ENCODE measurements around the gene EYS.
A peak's percentile ranks its signal among the peaks of the same experiment; 100 is the strongest.

EYS gene

DNA sequence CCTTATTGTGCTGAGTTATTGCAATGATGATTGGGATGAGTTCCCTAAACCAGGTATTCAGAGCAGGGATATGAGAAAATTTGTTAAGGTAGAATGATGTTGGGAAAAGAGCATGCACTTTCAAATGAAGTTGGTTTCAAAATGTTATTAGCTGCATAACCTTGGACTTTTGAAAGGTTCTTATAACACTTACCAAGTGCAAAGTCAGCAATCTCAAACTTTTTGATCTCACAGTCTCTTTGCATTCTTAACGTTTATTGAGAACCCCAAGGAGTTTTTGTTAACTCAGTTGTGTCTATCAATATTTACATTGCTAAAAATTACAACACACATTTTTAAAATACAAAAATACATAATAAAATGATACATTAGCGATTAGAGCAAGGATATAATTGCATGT is 1269.0 kb downstream of the EYS start:
- Histone ChIP-seq H3K27ac (ENCODE audit: low read length, poor library complexity, severe bottlenecking) (no peak overlapping the region), H3K4me3 (ENCODE audit: insufficient read depth in 1 of 2, low read depth in 1 of 2, low read length in 2 of 2) (no peak overlapping the region), H3K27me3 (ENCODE audit: control insufficient read depth in 1 of 2, insufficient read depth in 1 of 2, low read length in 2 of 2) (no peaks in the 10 kb centered on the region), H2AK5ac (ENCODE audit: low read length, severe bottlenecking) (no peak overlapping the region), H3K14ac (ENCODE audit: low read length in 2 of 2) (no peak overlapping the region), H2BK15ac (ENCODE audit: low read depth, poor library complexity, severe bottlenecking) (no peak overlapping the region), H4K91ac (ENCODE audit: low read length) (no peak overlapping the region), H4K8ac (ENCODE audit: low read length) (no peak overlapping the region), H3K23ac (ENCODE audit: low read length in 2 of 2) (no peak overlapping the region), H3K36me3 (ENCODE audit: control insufficient read depth in 1 of 2, insufficient read depth in 2 of 2, low read depth in 1 of 2, low read length in 2 of 2) (no peaks in the 10 kb centered on the region), H3K9ac (ENCODE audit: low read length) (no peak overlapping the region), H3K9me3 (ENCODE audit: control insufficient read depth, low read length) (peaks cover 7% of the 10 kb centered on the region), H3K4me2 (ENCODE audit: low read length, poor library complexity, severe bottlenecking) (no peak overlapping the region), H3K18ac (ENCODE audit: low read depth in 1 of 2, low read length in 2 of 2) (no peak overlapping the region), H3K79me1 (replicated peaks; ENCODE audit: low read length, poor library complexity, severe bottlenecking) (no peaks in the 10 kb centered on the region), H3K4ac (ENCODE audit: low read depth in 1 of 2, low read length in 2 of 2) (no peak overlapping the region), H2AFZ (ENCODE audit: low read depth, low read length) (no peak overlapping the region), H2BK12ac (ENCODE audit: low read length in 2 of 2) (no peak overlapping the region), H2BK5ac (ENCODE audit: low read depth, low read length, poor library complexity, severe bottlenecking) (no peak overlapping the region), H3K4me1 (ENCODE audit: control insufficient read depth, insufficient read depth, low read depth, low read length) (no peaks in the 10 kb centered on the region), H2BK120ac (ENCODE audit: low read depth, low read length) (no peak overlapping the region)
- WGBS = no CpG with 5 or more reads among the region's 2 CpGs
- no peak for DNase-seq

DNA sequence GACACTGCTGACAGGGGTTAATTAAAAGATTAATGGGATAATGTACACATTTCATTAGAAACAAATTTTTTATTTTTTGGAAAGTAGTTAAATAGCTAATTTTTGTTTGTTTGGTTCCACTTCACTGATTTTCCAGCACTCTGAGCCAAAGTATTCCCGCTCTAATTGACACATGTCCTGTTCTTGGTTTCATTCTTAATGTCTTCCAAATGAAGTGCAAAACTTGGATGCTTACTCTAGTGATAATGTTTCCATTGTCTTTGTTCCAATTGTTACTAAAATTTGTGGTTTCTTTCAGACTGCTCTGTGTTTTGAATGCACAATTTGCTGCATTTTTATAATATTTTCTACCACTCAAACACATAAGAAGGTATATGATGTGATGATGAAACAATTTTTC is 1277.1 kb downstream of the EYS start:
- Histone ChIP-seq H2BK12ac (ENCODE audit: low read length in 2 of 2) (no peak overlapping the region), H3K36me3 (ENCODE audit: control insufficient read depth in 1 of 2, insufficient read depth in 2 of 2, low read depth in 1 of 2, low read length in 2 of 2) (no peaks in the 10 kb centered on the region), H3K79me1 (replicated peaks; ENCODE audit: low read length, poor library complexity, severe bottlenecking) (no peaks in the 10 kb centered on the region), H4K8ac (ENCODE audit: low read length) (no peak overlapping the region), H2BK5ac (ENCODE audit: low read depth, low read length, poor library complexity, severe bottlenecking) (no peak overlapping the region), H3K4me1 (ENCODE audit: control insufficient read depth, insufficient read depth, low read depth, low read length) (no peaks in the 10 kb centered on the region), H2AFZ (ENCODE audit: low read depth, low read length) (no peak overlapping the region), H3K4ac (ENCODE audit: low read depth in 1 of 2, low read length in 2 of 2) (no peak overlapping the region), H3K9ac (ENCODE audit: low read length) (no peak overlapping the region), H3K18ac (ENCODE audit: low read depth in 1 of 2, low read length in 2 of 2) (no peak overlapping the region), H3K9me3 (ENCODE audit: control insufficient read depth, low read length) (no peaks in the 10 kb centered on the region), H3K27ac (ENCODE audit: low read length, poor library complexity, severe bottlenecking) (no peak overlapping the region), H2BK120ac (ENCODE audit: low read depth, low read length) (no peak overlapping the region), H3K4me2 (ENCODE audit: low read length, poor library complexity, severe bottlenecking) (no peak overlapping the region), H3K27me3 (ENCODE audit: control insufficient read depth in 1 of 2, insufficient read depth in 1 of 2, low read length in 2 of 2) (no peaks in the 10 kb centered on the region), H3K14ac (ENCODE audit: low read length in 2 of 2) (no peak overlapping the region), H4K91ac (ENCODE audit: low read length) (no peak overlapping the region), H3K4me3 (ENCODE audit: insufficient read depth in 1 of 2, low read depth in 1 of 2, low read length in 2 of 2) (no peak overlapping the region), H2BK15ac (ENCODE audit: low read depth, poor library complexity, severe bottlenecking) (no peak overlapping the region), H3K23ac (ENCODE audit: low read length in 2 of 2) (no peak overlapping the region), H2AK5ac (ENCODE audit: low read length, severe bottlenecking) (no peak overlapping the region)
- 100% methylated on average over 1 of the region's 1 CpG for WGBS
- DNase-seq = no peak

DNA sequence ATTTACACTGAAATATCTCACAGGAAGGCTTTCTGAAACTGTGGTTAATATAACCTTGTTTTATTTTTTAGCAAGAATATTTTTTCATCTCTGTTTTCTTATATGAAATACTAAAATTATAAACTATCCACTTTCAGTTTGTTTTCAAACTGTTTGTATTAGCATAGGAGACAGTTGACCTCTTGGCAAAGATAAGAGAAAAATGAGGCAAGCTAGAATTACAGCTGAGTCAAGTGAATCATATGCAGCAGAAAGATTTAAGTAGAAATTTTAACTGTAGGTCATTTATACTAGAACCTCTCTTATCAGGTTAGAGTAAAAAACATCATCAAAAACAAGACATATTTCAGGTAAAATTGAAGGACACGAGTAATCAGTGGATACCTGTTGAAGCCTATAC is 1278.8 kb downstream of the EYS start:
- Histone ChIP-seq H3K4ac (ENCODE audit: low read depth in 1 of 2, low read length in 2 of 2) (no peak overlapping the region), H2BK15ac (ENCODE audit: low read depth, poor library complexity, severe bottlenecking) (no peak overlapping the region), H3K4me2 (ENCODE audit: low read length, poor library complexity, severe bottlenecking) (no peak overlapping the region), H3K27me3 (ENCODE audit: control insufficient read depth in 1 of 2, insufficient read depth in 1 of 2, low read length in 2 of 2) (no peaks in the 10 kb centered on the region), H3K9ac (ENCODE audit: low read length) (no peak overlapping the region), H3K4me1 (ENCODE audit: control insufficient read depth, insufficient read depth, low read depth, low read length) (no peaks in the 10 kb centered on the region), H3K14ac (ENCODE audit: low read length in 2 of 2) (no peak overlapping the region), H3K27ac (ENCODE audit: low read length, poor library complexity, severe bottlenecking) (no peak overlapping the region), H2BK120ac (ENCODE audit: low read depth, low read length) (no peak overlapping the region), H3K4me3 (ENCODE audit: insufficient read depth in 1 of 2, low read depth in 1 of 2, low read length in 2 of 2) (no peak overlapping the region), H3K79me1 (replicated peaks; ENCODE audit: low read length, poor library complexity, severe bottlenecking) (no peaks in the 10 kb centered on the region), H3K9me3 (ENCODE audit: control insufficient read depth, low read length) (no peaks in the 10 kb centered on the region), H2BK12ac (ENCODE audit: low read length in 2 of 2) (no peak overlapping the region), H4K8ac (ENCODE audit: low read length) (no peak overlapping the region), H2AK5ac (ENCODE audit: low read length, severe bottlenecking) (no peak overlapping the region), H4K91ac (ENCODE audit: low read length) (no peak overlapping the region), H3K36me3 (ENCODE audit: control insufficient read depth in 1 of 2, insufficient read depth in 2 of 2, low read depth in 1 of 2, low read length in 2 of 2) (no peaks in the 10 kb centered on the region), H3K18ac (ENCODE audit: low read depth in 1 of 2, low read length in 2 of 2) (no peak overlapping the region), H2BK5ac (ENCODE audit: low read depth, low read length, poor library complexity, severe bottlenecking) (no peak overlapping the region), H3K23ac (ENCODE audit: low read length in 2 of 2) (no peak overlapping the region), H2AFZ (ENCODE audit: low read depth, low read length) (no peak overlapping the region)
- DNase-seq = no peak
- WGBS = no CpG with 5 or more reads among the region's 1 CpG

DNA sequence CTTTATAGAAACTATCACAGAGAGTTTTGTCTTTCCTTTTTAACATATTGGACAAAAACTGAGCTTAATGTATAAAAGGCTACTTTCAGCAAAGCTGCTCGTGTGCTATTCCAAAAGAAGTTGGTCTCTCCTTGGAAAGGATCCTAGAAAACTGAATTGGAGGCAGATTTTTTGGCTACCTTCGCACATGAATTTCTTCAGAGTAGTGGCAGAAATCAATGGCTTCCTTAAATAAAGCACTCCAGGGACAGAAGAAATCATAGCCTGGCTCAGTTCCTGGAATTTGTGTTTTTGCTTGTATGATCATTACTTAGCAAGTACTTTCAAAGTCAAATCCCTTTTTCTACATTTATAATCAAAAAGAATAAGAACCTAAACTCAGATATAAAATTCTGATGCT is 1291.1 kb downstream of the EYS start:
- no peak overlapping the region for H3K27ac ChIP-seq (ENCODE audit: low read length, poor library complexity, severe bottlenecking)
- no peaks in the 10 kb centered on the region for H3K36me3 ChIP-seq (ENCODE audit: control insufficient read depth in 1 of 2, insufficient read depth in 2 of 2, low read depth in 1 of 2, low read length in 2 of 2)
- no peak overlapping the region for H3K18ac ChIP-seq (ENCODE audit: low read depth in 1 of 2, low read length in 2 of 2)
- no peak overlapping the region for H2BK12ac ChIP-seq (ENCODE audit: low read length in 2 of 2)
- DNase-seq = no peak
- no peak overlapping the region for H3K14ac ChIP-seq (ENCODE audit: low read length in 2 of 2)
- no peak overlapping the region for H3K4ac ChIP-seq (ENCODE audit: low read depth in 1 of 2, low read length in 2 of 2)
- H3K23ac ChIP-seq (ENCODE audit: low read length in 2 of 2) = no peak overlapping the region
- no peak overlapping the region for H4K8ac ChIP-seq (ENCODE audit: low read length)
- no peak overlapping the region for H2AFZ ChIP-seq (ENCODE audit: low read depth, low read length)
- H2BK120ac ChIP-seq (ENCODE audit: low read depth, low read length) = no peak overlapping the region
- no peak overlapping the region for H2AK5ac ChIP-seq (ENCODE audit: low read length, severe bottlenecking)
- no peak overlapping the region for H3K4me2 ChIP-seq (ENCODE audit: low read length, poor library complexity, severe bottlenecking)
- WGBS = 80% methylated on average over 2 of the region's 2 CpGs
- H3K9ac ChIP-seq (ENCODE audit: low read length) = peak overlapping the region; percentile 36
- peak overlapping the region in 1 of 2 experiments; percentile 17 for H3K4me3 ChIP-seq (ENCODE audit: insufficient read depth in 1 of 2, low read depth in 1 of 2, low read length in 2 of 2)
- H3K27me3 ChIP-seq (ENCODE audit: control insufficient read depth in 1 of 2, insufficient read depth in 1 of 2, low read length in 2 of 2) = no peaks in the 10 kb centered on the region
- H3K79me1 ChIP-seq (replicated peaks; ENCODE audit: low read length, poor library complexity, severe bottlenecking) = no peaks in the 10 kb centered on the region
- no peaks in the 10 kb centered on the region for H3K4me1 ChIP-seq (ENCODE audit: control insufficient read depth, insufficient read depth, low read depth, low read length)
- H4K91ac ChIP-seq (ENCODE audit: low read length) = no peak overlapping the region
- H2BK15ac ChIP-seq (ENCODE audit: low read depth, poor library complexity, severe bottlenecking) = no peak overlapping the region
- no peak overlapping the region for H2BK5ac ChIP-seq (ENCODE audit: low read depth, low read length, poor library complexity, severe bottlenecking)
- peaks cover 6% of the 10 kb centered on the region for H3K9me3 ChIP-seq (ENCODE audit: control insufficient read depth, low read length)

All from mesenchymal stem cell (in vitro differentiated cells and primary cell).